Activated CD8-positive, alpha-beta memory T cell treated with anti-CD3 and anti-CD28 coated beads, Interleukin-2, amount 50 U/mL, for 1 hour (primary cell): Measurements from ENCODE around the gene EXOG.
"Not testable (repeated sequence)": the region's sequence is repeated elsewhere in the genome, so short reads cannot be mapped to it uniquely, and the experiment has no call there.

Experiments
- DNase-seq: peaks from one replicate; pipeline ENCODE4 v3.0.0-alpha.2; 2020; ENCODE audit errors: extremely low read depth

The EXOG gene

GRCh38 chr3:38563886-38564270 lies 67.7 kb downstream of the EXOG start:
- DNase-seq: no peak

- no peak for DNase-seq
These were observed 68.6 kb downstream of the EXOG start for GRCh38 chr3:38564631-38565338.

GRCh38 chr3:38565339-38566214 lies 69.4 kb downstream of the EXOG start:
- no peak for DNase-seq

- no peak for DNase-seq
These were observed 70.0 kb downstream of the EXOG start for GRCh38 chr3:38566215-38566528.

GRCh38 chr3:38566794-38567193 lies 70.7 kb downstream of the EXOG start:
- DNase-seq: not testable (repeated sequence)

GRCh38 chr3:38567498-38567897 lies 71.4 kb downstream of the EXOG start:
- no peak for DNase-seq

GRCh38 chr3:38573111-38573510 lies 77.0 kb downstream of the EXOG start:
- no peak for DNase-seq

- no peak for DNase-seq
These were observed 77.4 kb downstream of the EXOG start for GRCh38 chr3:38573556-38573955.

- DNase-seq: no peak
These were observed 78.5 kb downstream of the EXOG start for GRCh38 chr3:38574411-38575278.

GRCh38 chr3:38575279-38575843 lies 79.2 kb downstream of the EXOG start:
- no peak for DNase-seq
